GM12801 (cell line): ENCODE results near the gene TIMELESS.

Experiments used
- TF ChIP-seq, protein P1 (sequence below): IDR thresholded peaks from one replicate; pipeline ENCODE4 v1.5.1; 2011; ENCODE audit warnings: control low read depth; ENCODE audit not compliant: insufficient read length; ENCODE audit errors: extremely low read depth

The TIMELESS gene

DNA sequence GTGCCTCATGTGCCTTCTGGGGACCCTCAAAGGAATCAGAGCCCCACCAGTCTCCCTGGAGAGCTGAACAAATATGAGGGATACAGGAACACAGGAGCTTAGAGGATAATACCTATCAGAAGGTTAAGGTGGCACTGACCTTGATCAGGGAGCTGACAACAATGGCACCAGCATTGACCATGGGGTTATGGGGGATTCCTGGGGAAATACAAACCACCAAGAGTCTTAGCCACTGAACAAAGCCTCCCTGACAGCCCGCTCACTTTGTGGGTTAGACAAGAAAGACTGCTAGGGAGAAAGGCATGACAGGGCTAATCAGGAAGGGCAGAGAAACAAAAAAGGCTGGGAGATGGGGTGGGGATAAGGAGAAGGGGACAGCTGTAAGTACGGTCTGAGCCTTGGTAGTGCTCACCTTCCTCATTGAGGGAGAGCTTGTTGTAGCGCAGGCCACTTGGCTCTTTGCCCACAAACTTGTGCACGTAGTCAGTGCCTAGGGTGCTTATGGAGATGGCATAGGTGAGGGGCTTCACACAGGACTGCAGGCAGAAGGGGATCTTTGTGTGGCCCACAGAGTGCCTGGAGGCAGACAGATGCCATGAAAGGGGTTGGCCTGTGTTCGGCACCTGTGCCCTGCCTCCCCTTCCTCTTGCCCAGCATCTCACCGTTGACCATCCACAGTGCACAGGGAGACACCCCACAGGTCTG lies 28.4 kb upstream of the TIMELESS start:
- TF ChIP-seq, protein P1, sequence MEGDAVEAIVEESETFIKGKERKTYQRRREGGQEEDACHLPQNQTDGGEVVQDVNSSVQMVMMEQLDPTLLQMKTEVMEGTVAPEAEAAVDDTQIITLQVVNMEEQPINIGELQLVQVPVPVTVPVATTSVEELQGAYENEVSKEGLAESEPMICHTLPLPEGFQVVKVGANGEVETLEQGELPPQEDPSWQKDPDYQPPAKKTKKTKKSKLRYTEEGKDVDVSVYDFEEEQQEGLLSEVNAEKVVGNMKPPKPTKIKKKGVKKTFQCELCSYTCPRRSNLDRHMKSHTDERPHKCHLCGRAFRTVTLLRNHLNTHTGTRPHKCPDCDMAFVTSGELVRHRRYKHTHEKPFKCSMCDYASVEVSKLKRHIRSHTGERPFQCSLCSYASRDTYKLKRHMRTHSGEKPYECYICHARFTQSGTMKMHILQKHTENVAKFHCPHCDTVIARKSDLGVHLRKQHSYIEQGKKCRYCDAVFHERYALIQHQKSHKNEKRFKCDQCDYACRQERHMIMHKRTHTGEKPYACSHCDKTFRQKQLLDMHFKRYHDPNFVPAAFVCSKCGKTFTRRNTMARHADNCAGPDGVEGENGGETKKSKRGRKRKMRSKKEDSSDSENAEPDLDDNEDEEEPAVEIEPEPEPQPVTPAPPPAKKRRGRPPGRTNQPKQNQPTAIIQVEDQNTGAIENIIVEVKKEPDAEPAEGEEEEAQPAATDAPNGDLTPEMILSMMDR, result no peak

DNA sequence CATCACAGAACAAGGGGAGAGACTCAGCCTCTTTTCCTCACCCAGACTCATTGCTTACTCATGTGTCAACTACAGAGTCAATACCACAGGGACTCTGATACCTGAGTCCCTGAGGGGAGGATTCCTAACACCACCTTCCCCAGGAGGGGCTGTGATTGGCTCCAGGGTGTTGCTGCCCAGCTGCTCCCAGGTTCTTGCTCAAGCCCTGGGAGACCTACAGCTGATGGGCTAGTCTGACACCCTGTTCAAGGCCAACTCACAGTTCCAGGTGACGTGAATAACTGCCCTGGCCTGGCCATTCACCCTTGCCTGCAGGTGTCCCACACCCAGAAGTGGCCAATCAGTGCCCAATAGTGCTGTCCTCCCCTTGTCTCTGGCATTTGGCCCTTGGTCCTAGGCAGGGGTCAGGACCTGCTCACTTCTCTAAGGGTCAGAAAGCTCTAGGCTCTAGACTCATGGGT lies 27.8 kb upstream of the TIMELESS start:
- TF ChIP-seq, protein P1, result no peak

DNA sequence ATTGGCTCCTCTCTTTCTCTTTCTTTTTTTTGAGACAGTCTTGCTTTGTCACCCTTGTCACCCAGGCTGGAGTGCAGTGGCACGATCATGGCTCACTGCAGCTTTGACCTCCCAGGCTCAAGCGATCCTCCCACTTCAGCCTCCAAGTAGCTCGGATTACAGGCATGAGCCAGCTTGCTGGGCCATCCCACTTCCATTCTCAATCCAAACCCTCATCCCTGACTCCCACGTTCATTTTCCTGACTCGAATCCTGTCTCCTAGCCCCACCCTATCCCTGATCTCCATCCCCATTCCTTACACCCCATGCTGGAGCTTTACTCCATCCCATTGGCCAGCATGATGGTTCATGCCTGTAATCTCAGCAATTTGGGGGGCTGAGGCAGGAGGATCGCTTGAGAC lies 26.9 kb upstream of the TIMELESS start:
- TF ChIP-seq, protein P1, result no peak

DNA sequence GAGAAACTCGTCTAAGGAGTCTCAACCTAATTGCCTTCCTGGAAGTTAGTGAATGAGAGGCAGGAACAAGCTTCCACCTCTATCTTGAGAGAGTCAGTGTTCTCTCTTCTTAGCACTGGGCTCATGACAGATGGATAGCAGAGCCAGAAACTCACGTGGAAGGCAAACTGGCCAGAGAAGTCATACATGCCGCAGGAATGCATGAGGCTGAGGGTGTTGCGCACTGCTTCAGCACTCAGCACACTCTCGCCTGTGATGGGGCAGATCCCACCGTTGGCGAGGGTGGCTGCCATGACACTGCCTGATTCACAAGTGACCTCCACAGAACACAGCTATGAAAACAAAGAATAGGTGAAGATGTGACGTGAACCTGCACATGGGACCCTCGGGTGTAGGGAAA lies 25.2 kb upstream of the TIMELESS start:
- TF ChIP-seq, protein P1, result no peak

DNA sequence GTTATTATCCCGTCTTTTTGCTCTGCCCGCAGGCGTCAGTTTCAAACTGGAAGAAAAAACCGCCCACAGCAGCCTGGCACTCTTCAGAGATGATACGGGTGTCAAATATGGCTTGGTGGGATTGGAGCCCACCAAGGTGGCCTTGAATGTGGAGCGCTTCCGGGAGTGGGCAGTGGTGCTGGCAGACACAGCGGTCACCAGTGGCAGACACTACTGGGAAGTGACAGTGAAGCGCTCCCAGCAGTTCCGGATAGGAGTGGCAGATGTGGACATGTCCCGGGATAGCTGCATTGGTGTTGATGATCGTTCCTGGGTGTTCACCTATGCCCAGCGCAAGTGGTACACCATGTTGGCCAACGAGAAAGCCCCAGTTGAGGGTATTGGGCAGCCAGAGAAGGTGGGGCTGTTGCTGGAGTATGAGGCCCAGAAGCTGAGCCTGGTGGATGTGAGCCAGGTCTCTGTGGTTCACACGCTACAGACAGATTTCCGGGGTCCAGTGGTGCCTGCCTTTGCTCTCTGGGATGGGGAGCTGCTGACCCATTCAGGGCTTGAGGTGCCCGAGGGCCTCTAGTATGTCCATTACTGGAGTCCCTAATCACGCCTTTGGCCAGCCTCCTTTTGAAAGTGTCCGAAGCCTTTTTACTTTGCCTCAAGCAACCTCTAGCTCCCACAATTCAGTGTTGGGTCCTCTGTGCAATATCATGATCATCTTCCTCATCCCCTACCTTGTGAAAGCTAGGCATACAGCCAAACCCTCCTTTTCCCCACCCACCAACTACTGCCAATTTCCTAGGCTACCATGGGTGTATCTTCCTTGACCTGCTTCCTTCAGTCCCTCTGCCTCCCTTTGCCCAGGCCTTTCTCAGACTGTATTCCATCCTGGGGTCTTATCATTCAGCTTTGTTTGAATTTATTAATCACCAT lies 20.0 kb upstream of the TIMELESS start:
- TF ChIP-seq, protein P1, result no peak

DNA sequence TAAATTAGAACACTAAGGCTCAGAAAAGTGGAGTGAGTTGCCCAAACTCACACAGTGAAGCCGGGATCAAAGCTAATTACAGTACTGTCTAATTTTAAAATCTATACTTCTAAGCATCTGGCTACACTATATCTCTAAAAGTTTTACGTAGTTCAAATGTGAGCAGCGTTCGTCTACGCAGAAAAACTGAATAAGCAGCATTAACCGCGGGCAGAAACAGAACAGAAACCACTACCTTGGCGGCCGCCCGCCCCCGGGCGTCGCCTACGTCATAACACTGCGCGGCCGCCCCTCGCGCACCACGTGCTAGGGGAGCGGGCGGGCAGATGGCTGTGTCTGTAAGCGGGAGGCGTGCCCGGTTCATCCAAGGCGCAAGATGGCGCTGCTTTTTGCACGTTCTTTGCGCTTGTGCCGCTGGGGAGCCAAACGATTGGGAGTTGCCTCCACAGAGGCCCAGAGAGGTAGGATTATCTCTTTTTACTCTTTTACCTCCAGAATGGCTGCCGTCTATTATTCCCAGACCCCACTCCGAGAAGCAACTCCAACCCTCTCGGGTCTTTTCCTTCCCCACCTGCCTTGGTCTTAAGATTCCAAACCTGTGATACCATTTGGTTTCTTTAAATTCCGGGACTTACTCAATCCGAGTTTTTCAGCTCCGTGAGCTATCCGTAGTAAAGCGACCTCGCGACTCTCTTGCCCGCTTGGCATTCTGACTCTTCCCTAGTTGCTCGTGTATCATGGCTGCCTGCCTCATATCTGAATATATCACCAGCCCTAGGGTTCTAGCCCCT lies 19.2 kb upstream of the TIMELESS start, which contains the start of gene SPRYD4:
Gene SPRYD4 (plus strand): TSS at position 363 of the 791 bp plus-strand sequence. CDS start 14 bp downstream, at position 377.
- TF ChIP-seq, protein P1, result no peak
